NCI-H1092 (cell line): Measurements from ENCODE around the gene PROB1.
A peak's percentile ranks its signal among the peaks of the same experiment; 100 is the strongest.
"Not testable (repeated sequence)": the region's sequence is repeated elsewhere in the genome, so short reads cannot be mapped to it uniquely, and the experiment has no call there.

Source experiments
- DNase-seq: peaks from one replicate; lab custom pipeline; 2025; lab: John Stamatoyannopoulos, UW

Gene PROB1

GRCh38 chr5:139413153-139413552 lies 18.2 kb upstream of the PROB1 start:
- DNase-seq, result no peak

GRCh38 chr5:139410993-139411828 lies 16.3 kb upstream of the PROB1 start:
- no peak for DNase-seq

DNA sequence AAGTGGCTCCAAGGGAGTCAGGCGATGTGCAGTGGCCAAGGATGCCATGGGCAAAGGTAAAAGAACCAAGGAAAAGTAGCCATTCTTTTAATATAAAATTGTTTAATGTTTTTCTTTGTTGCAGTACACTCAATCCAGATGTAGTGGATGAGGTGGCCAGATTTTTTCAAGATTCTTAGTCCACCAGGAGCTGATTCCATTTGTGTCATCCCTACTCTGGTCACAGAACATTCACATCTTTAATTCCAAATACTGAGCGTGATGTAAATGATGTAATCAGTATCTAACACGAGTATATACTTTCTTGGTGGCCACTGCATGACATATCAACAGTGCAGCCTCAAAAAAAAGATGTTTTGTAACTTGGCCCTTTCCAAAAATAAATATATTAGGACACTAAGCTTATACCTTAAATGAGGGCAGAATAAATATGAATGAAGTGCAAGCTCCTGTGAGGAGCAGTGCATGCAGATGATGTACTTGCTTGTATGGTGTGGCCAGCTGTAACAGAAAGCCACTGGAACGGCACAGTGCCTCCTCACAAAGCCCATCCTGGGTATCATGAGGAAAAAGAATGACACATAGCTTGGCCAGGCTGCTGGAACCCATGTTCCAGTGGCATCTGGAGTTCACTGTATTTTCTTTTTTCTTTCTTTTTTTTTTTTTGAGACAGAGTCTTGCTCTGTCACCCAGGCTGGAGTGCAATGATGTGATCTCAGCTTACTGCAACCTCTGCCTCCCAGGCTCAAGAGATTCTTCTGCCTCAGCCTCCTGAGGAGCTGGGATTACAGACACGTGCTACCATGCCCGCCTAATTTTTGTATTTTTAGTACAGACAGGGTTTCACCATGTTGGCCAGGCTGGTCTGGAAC lies 15.5 kb upstream of the PROB1 start:
- DNase-seq, result no peak

GRCh38 chr5:139409116-139409515 lies 14.2 kb upstream of the PROB1 start:
- DNase-seq, result not testable (repeated sequence)

DNA sequence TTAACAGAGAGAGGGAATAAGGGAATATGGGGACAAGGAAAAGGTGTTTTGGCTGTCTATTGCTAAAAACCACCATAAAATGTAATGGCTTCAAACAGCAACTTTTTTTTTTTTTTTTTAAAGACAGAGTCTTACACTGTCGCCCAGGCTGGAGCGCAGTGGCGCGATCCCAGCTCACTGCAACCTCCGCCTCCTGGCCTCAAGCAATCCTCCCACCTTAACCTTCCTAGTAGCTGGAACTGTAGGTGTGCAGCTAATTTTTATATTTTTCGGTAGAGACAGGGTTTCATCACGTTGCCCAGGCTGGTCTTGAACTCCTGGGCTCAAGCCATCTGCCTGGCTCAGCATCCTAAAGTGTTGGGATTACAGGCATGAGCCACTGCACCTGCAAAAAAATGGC lies 13.3 kb upstream of the PROB1 start:
- no peak for DNase-seq

DNA sequence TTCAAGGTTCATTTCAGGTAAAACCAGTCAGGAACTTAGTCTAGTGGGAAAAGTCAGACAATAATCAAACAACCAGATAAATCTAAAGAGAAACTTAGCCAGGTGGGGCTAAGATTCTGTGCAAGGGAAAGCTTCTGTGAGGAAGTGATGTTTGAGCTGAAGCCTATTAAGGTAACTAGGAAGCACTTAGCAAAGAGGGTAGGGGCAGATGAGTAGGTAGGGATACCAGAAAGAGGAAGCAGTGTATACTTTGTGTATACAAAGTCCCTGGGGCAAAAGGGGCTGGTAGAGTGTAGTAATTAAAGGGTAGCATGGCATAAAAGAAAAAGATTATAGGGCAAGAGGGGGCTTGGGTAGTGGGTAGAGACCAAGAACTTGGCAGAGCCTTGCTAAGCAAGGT lies 12.6 kb upstream of the PROB1 start:
- DNase-seq, result no peak

GRCh38 chr5:139406963-139407362 lies 12.1 kb upstream of the PROB1 start:
- DNase-seq, result no peak

DNA sequence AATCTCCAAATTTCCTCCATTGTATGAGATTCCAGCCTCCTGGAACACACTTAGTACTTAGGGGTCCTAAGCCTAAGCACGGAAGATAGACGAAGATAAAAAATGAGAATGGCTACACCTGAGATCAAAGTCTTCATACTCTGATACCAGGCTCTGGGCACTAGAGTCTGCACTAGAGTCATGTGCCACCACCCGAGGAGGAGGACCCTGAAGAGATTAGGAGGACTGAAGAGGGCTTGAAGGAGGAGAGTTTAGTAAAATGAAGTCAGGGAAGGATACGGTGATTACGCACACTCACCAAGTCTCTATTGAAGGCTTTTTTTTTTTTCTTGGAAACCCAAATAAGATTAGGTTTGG lies 9.6 kb upstream of the PROB1 start:
- no peak for DNase-seq

GRCh38 chr5:139403787-139404483 lies 9.0 kb upstream of the PROB1 start, which contains the start of gene SPATA24:
Gene SPATA24, minus strand, starts transcription at chr5:139404089. Its CDS starts 29 bp downstream, at chr5:139404060.
- DNase-seq, result peak; percentile 89

DNA sequence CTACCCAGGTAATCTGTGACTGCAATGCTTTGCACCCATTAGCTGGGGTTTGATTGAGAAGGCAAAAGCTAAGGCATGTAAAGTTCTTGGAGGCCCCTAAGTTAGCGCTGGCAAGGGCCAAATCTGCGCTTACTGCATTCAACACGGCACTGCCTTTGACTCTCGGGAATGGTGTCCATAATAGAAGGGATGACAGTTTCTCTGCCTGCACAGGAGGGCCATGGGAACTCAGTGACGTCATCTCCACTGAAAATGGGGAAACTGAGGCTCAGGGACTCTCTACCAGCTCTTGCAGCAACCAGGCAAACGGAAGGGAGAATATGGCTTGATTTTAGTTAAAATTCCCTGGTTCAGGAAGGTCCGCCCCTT lies 8.5 kb upstream of the PROB1 start:
- no peak for DNase-seq

- no peak for DNase-seq
Observed at GRCh38 chr5:139402561-139403158, 7.8 kb upstream of the PROB1 start.

GRCh38 chr5:139401546-139401945 lies 6.6 kb upstream of the PROB1 start:
- no peak for DNase-seq

DNA sequence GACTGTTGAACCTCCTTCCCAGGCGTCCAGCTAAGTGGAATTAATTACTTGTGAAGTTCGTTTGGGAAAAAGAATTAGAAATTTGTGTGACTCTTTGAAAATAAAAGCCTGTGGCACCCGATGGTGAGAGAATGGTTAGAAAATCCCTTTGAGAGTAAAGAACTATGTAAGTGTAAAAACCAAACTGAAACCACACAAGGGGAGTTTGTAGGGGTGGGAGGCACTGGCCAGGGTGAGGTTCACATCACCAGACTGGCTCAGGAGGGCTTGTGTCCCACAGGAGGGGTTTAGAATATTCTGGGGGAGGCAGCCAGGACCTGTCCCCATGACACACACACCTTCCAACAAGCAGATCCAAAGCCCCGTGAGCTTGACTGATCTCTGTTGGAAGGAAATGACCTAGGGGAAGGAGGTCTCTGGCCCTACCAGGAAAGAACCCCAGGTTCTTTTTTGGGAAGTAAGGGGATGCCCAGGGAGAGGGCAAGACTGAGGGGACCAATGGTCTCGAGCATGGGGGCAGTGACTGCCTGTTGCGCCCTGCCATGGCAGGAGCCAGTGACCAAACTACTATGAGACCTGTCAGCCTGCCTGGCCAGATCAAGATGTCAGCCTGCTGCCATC lies 4.7 kb upstream of the PROB1 start:
- no peak for DNase-seq

DNA sequence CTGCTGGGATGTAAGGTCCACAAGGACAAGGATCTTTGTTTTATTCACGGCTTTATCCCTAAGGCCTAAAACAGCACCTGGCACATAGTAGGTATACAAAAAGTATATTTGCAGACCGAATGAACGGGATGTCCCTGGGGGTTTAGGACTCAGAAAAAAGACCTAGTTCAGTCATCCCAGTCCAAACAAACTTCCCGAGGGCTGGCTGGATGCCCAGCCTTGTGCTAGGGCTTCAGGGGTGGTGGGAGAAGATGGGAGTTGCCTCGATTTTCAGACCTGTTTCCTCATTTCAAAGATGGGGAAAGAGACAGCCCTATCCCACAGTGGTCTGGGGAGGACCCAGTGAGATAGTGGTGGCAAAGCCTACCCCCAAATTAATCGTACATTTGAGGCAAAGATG lies 3.0 kb upstream of the PROB1 start:
- no peak for DNase-seq

DNA sequence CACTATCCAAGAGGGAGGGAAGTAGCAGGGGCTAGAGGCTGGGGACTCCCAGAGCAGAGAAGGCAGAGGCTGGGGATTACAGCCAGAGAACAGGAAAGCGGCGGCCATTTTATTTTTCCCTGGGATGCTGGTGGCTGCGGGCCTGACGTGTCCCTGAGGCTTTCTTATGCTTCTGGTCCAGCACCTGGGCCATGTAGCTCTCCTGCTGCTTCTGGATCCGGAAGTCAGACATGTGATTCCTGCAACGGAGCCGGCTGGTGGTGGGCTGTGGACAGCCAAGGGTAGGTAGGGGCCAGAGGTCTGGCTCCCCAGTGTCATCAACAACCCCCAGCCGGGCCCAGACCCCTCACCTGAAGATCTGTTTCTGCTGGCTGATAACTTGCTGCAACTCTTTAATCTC lies 1.8 kb upstream of the PROB1 start:
- DNase-seq, result no peak

DNA sequence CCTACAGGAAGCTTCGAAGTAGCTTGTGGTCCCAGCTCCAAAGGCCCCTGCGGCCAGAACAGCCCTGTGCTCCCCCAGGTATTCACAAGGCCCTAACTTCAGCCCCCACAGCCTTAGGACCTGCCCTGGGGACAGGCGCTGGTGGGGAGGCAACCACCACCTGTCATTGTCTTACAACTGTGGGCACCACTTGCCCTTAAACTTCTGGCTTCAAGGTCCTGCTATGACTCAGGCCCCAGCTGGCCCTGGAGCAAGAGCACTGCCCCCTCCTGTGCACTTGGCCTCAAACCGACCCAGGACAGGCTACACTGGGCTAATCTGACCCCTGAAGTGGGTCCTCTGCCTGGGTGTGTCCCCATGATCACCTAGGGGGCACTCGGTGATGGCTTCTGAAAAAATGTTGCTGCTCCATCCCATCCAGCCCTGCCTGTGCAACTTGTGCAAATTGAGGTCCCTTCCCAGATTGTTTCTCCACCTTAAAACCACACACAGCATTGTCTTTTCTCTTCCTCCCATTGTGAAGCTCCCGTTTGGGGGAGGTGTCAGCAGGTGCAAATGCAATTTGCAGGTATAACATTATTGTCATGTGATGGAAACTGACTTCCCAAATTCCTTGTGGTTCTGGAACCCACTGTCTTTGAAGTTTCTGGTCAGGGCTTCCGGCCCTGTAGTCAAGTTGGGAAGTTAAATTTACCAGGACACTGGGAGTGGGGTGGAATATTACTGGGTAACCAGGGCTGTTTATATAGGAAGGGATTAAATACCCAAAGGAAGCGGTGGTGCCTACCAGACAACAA lies 1.1 kb upstream of the PROB1 start:
- DNase-seq, result no peak

DNA sequence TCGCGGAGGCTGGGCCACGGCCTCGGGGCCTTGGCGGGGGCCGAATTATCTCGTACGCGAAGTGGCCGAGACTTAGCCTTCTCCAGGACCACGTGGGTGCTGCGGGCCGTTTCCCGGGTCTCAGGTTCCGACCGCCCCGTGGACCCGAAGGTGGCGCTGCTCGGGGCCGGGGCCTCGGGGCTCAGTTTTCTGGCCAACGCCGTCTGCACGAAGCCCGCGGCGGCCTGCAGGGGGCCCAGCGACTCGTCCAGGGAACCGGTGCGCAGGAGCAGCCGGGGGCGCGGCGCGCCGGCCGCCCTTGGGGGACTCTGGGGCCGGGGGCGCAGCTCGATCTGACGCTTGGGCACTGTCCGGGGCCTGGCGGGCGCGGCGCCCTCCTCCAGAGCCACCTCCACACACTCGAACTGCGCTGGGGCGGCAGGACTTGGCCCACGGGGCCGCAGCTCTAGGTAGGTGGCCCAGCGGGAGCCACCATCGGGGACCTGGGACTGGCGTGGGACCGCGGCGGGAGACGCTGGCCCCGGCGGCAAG lies 716 bp downstream of the PROB1 start:
- no peak for DNase-seq

DNA sequence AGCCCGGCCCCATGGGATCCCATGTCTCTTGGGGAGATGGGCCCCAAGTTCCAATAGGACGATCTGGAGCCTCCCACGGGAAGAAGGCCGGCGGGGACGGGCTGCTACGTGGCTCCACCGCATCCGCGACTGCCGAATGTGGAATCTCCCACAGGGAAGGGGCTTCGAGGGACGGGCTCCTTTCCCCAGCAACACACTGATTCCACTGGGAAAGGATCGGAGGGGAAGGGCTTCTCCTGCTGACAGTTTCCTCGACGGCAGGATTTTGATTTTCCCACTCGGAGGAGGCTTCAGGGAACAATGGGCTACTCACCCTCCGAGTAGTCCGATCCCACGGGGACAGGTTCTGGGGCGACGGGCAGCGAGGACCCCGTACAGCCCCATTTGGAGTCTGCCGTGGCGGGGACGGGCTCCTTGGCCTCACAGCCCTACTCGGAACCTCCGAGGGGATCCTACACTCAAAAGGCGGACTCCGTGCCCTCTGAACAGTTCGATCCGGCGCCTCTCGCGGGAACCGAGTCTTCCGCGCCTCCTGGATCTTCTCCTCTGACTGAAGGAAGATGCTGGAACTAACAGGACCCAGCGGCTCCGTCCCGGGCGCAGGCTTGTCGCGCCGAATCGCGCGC lies 1.3 kb downstream of the PROB1 start:
- no peak for DNase-seq

DNA sequence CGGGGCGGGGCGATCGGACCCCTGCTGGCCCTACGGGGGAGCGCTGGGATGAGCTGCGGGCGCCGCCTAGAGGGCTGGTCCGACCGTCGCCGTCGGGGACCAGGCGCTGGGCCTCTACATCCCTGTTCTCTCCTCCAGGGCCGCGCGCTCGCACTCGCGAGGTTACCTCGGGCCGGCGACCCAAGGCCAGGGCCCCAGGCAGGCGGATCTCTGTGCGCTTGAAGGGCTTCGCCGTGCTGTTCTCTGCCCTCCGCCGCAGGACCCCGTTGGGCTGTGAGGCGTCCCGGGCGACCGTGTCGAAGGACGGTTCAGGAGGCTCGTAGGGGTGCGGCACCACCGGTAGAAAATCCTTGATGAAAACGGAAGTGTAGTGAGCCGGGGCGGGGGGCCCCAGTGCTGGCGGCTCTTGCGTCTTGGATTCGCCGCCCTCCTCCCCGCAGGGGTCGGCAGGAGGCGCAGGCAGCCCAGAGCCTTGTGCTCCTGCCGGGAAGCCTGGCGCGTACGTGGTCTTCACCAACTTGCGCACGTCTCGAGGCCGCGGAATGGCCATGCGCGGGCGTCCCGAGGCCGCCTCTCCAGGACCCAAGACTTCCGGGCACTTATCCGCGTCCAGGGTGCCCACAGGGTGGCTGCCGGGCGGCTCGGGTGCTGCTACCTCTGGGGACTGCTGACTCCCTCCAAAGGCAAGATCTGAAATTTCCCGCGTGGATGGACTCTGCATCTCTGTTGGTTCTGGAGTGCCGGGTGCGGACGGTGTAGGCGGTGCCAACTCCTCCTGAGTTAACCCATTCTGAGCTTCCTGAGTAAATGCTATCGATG lies 2.0 kb downstream of the PROB1 start:
- DNase-seq, result no peak
